Keratinocyte (primary cell): Measurements from ENCODE around the gene BRSK2. TPM values are rescaled to one million over a fixed set of nuclear protein-coding genes. Genes with fewer than 3 reads are reported as not detected.

Experiments
- DNase-seq: peaks from one replicate; pipeline ENCODE4 v3.0.0-alpha.2; 2011; ENCODE audit warnings: low read depth, missing footprints, low spot score
- FAIRE-seq: peaks from 2 replicates; lab custom pipeline; 2011; peaks lifted over from hg19 to GRCh38; lab: Jason Lieb, UNC
- H2AFZ ChIP-seq: 2 replicates; pipeline ENCODE4 v1.6.0; 2012; ENCODE audit warnings: low read length, control low read depth, inconsistent platforms; ENCODE audit not compliant: control insufficient read depth
- H3K27ac ChIP-seq: 2 replicates; pipeline ENCODE4 v1.5.1; 2011; ENCODE audit warnings: low read length; ENCODE audit not compliant: control insufficient read depth, insufficient read depth
- H3K27me3 ChIP-seq: 3 replicates; pipeline ENCODE4 v1.6.0; 2011; ENCODE audit warnings: low read length; ENCODE audit not compliant: control insufficient read depth, insufficient read depth; ENCODE audit errors: extremely low read depth
- H3K36me3 ChIP-seq, 2 experiments: 2 replicates in 1 of 2; 3 replicates in 1 of 2; pipeline ENCODE4 v1.5.1; 2011; ENCODE audit warnings: low read length in 2 of 2, mild to moderate bottlenecking in 1 of 2; ENCODE audit not compliant: control insufficient read depth in 2 of 2, insufficient read depth in 2 of 2; ENCODE audit errors: extremely low read depth in 1 of 2
- H3K4me1 ChIP-seq: 3 replicates; pipeline ENCODE4 v1.5.1; 2011; ENCODE audit warnings: low read length; ENCODE audit not compliant: control insufficient read depth, insufficient read depth; ENCODE audit errors: extremely low read depth
- H3K4me2 ChIP-seq: 3 replicates; pipeline ENCODE4 v1.6.0; 2011; ENCODE audit warnings: low read depth, low read length; ENCODE audit not compliant: control insufficient read depth, insufficient read depth; ENCODE audit errors: extremely low read depth
- H3K4me3 ChIP-seq, 3 experiments: fragments of 200-600 bp in 1 of 3; sonication (generic) in 1 of 3; 2 replicates in 2 of 3; 3 replicates in 1 of 3; pipeline ENCODE4 v1.5.1; 2011 to 2016; ENCODE audit warnings: low read length in 3 of 3, mild to moderate bottlenecking in 3 of 3, control low read depth in 2 of 3, inconsistent platforms in 1 of 3, low read depth in 1 of 3, mixed read lengths in 1 of 3, mixed run types in 1 of 3, moderate library complexity in 1 of 3; ENCODE audit not compliant: control insufficient read depth in 2 of 3, insufficient read depth in 2 of 3; ENCODE audit errors: extremely low read depth in 1 of 3
- H3K79me2 ChIP-seq: 2 replicates; pipeline ENCODE4 v1.6.0; 2012; ENCODE audit warnings: low read length; ENCODE audit not compliant: control insufficient read depth, insufficient read depth
- H3K9ac ChIP-seq: 3 replicates; pipeline ENCODE4 v1.6.0; 2011; ENCODE audit warnings: low read length; ENCODE audit not compliant: control insufficient read depth, insufficient read depth; ENCODE audit errors: extremely low read depth
- H3K9me1 ChIP-seq: 3 replicates; pipeline ENCODE4 v1.6.0; 2011; ENCODE audit warnings: low read length; ENCODE audit not compliant: control insufficient read depth, insufficient read depth; ENCODE audit errors: extremely low read depth
- H3K9me3 ChIP-seq: 2 replicates; pipeline ENCODE4 v1.5.1; 2012; ENCODE audit warnings: low read depth, low read length; ENCODE audit not compliant: control insufficient read depth
- H4K20me1 ChIP-seq: 3 replicates; pipeline ENCODE4 v1.6.0; 2011; ENCODE audit warnings: low read length; ENCODE audit not compliant: control insufficient read depth, insufficient read depth; ENCODE audit errors: extremely low read depth
- EZH2 ChIP-seq: IDR thresholded peaks from one replicate; pipeline ENCODE4 v1.6.1; 2012; ENCODE audit warnings: inconsistent platforms, mild to moderate bottlenecking, low read length, moderate library complexity
- dilution Hi-C: fragments of 300-500 bp; cut with MboI; formaldehyde crosslinking; loops from one replicate; pipeline ENCODE4 v1.7.0; 2020; ENCODE audit warnings: low sequenced_read_pairs; ENCODE audit not compliant: extremely low pct_ligation_motif_present
- polyA plus RNA-seq, 5 experiments: library from polyadenylated mRNA; depleted of rRNA in 3 of 5; stranded (reverse) in 3 of 5; stranded (forward) in 1 of 5; unstranded in 1 of 5; fragments of >200 nt; gene quantifications; 1 replicate in 1 of 5; 2 replicates in 3 of 5; 3 replicates in 1 of 5; pipeline versions ENCODE4 v1.2.1 to v1.2.3, GENCODE V29; 2011 to 2012; ENCODE audit warnings: missing spikeins in 2 of 5, low read depth in 1 of 5, low replicate concordance in 1 of 5
- TF ChIP-seq, protein P1 (sequence below), 3 experiments: IDR thresholded peaks in 1 of 3; conservative IDR thresholded peaks in 1 of 3; optimal IDR thresholded peaks in 1 of 3; 2 replicates in 2 of 3; 3 replicates in 1 of 3; pipeline versions ENCODE3 to v1.5.1; 2011; ENCODE audit warnings: low read length in 3 of 3, mild to moderate bottlenecking in 3 of 3, moderate library complexity in 2 of 3, control low read depth in 1 of 3, inconsistent platforms in 1 of 3; ENCODE audit not compliant: insufficient read depth in 2 of 3; ENCODE audit errors: extremely low read depth in 1 of 3

The BRSK2 gene
- polyA plus RNA-seq, 1 donor (not counting 4 experiments of a cell fraction or from before 2014, with no cell fraction given): 0.09 TPM

DNA sequence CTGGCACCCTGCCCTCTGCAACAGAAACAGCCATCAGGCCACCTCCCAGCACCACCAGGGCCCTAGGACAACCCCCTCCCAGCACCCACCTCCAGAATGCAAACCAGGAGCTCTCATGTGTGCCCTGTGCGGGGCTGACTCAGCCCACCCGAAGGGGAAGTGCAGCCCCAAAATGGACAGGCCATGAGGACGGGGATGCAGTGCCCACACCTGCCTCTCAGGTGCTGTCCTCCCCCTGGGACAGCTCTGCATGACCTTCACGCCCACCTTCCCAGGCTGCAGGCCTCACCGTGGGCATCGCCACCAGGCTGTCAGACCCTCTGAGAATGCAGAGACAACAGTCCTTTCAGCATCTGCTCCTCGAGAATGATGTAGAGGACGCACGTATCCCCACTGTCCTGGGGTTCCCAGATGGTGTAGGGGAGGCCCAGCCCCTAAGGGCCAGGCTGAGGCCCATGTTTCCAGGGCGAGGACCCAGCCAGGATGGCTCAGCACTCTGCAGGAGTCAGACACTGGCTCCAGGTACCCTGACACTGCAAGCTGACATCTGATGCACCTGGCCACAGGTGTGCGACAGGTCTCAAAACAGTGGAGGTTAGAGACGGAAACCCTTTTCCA lies 83.4 kb downstream of the BRSK2 start:
- TF ChIP-seq EZH2: no peak
- TF ChIP-seq, protein P1, sequence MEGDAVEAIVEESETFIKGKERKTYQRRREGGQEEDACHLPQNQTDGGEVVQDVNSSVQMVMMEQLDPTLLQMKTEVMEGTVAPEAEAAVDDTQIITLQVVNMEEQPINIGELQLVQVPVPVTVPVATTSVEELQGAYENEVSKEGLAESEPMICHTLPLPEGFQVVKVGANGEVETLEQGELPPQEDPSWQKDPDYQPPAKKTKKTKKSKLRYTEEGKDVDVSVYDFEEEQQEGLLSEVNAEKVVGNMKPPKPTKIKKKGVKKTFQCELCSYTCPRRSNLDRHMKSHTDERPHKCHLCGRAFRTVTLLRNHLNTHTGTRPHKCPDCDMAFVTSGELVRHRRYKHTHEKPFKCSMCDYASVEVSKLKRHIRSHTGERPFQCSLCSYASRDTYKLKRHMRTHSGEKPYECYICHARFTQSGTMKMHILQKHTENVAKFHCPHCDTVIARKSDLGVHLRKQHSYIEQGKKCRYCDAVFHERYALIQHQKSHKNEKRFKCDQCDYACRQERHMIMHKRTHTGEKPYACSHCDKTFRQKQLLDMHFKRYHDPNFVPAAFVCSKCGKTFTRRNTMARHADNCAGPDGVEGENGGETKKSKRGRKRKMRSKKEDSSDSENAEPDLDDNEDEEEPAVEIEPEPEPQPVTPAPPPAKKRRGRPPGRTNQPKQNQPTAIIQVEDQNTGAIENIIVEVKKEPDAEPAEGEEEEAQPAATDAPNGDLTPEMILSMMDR (optimal IDR thresholded peaks at IDR 0.05 in 1 of 3, IDR thresholded peaks at IDR 0.05 in 1 of 3, conservative IDR thresholded peaks at IDR 0.05 in 1 of 3; ENCODE audit: extremely low read depth in 1 of 3, insufficient read depth in 2 of 3, low read length in 3 of 3): no peak
- DNase-seq (no peak), FAIRE-seq (no peak)
- no peaks in the 10 kb centered on the region for H3K9me3 ChIP-seq
- no peak overlapping the region for H3K4me2 ChIP-seq
- H2AFZ ChIP-seq: no peak overlapping the region
- H4K20me1 ChIP-seq: no peaks in the 10 kb centered on the region
- no peak overlapping the region for H3K4me3 ChIP-seq
- H3K4me1 ChIP-seq: no peaks in the 10 kb centered on the region
- dilution Hi-C loops: no loop called here
- H3K36me3 ChIP-seq: peaks cover 10 to 31% of the 10 kb centered on the region in 2 experiments
- no peak overlapping the region for H3K9ac ChIP-seq
- H3K79me2 ChIP-seq: no peaks in the 10 kb centered on the region
- H3K9me1 ChIP-seq: no peaks in the 10 kb centered on the region
- no peak overlapping the region for H3K27ac ChIP-seq
- H3K27me3 ChIP-seq: no peaks in the 10 kb centered on the region

DNA sequence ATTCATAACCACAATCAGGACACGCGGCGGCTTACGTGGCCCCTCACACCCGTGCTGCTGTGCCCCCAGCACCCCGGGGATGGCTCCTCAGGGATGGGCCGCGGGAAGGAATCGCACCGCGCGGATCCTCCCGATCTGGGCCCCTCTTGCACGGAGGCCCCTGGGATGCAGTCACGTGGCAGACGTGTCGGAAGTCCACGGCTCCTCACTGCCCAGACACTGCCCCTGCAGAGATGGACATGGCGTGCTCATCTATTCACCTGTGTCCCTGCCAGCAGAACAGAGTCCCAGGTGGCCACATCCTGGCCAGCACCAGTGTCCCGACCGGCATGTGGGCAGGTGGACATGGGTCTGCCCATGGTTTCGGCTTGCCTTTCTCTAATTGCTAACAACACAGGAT lies 84.1 kb downstream of the BRSK2 start:
- H3K9me3 ChIP-seq: no peaks in the 10 kb centered on the region
- DNase-seq: no peak
- no peak overlapping the region for H3K27ac ChIP-seq
- peaks cover 15 to 33% of the 10 kb centered on the region in 2 experiments for H3K36me3 ChIP-seq
- no peak for TF ChIP-seq EZH2
- TF ChIP-seq, protein P1 (optimal IDR thresholded peaks at IDR 0.05 in 1 of 3, IDR thresholded peaks at IDR 0.05 in 1 of 3, conservative IDR thresholded peaks at IDR 0.05 in 1 of 3; ENCODE audit: extremely low read depth in 1 of 3, insufficient read depth in 2 of 3, low read length in 3 of 3): no peak
- dilution Hi-C loops: no loop called here
- no peaks in the 10 kb centered on the region for H3K9me1 ChIP-seq
- H3K9ac ChIP-seq: no peak overlapping the region
- no peak overlapping the region for H3K4me3 ChIP-seq
- FAIRE-seq: no peak
- H2AFZ ChIP-seq: no peak overlapping the region
- H3K4me2 ChIP-seq: no peak overlapping the region
- no peaks in the 10 kb centered on the region for H3K79me2 ChIP-seq
- no peaks in the 10 kb centered on the region for H3K4me1 ChIP-seq
- H4K20me1 ChIP-seq: no peaks in the 10 kb centered on the region
- no peaks in the 10 kb centered on the region for H3K27me3 ChIP-seq
